Activated T-cell treated with anti-CD3 and anti-CD28 coated beads, Interleukin-2, amount 50 U/mL, for 72 hours (primary cell): ENCODE data around the gene ATG10. TPM values are rescaled to one million over a fixed set of nuclear protein-coding genes. Genes with fewer than 3 reads are reported as not detected.
A peak's percentile ranks its signal among the peaks of the same experiment; 100 is the strongest.

ENCODE experiments used
- ATAC-seq, 2 donors: fragments of 150-1000 bp; cut with Tn5 transposase; replicated peaks in 1 of 2; 2 replicates each; pipeline ENCODE4 v1.10.0; 2021; ENCODE audit warnings: moderate library complexity in 2 of 2, mild to moderate bottlenecking in 1 of 2
- DNase-seq, 2 donors: peaks; one replicate each; pipeline ENCODE4 v3.0.0; 2021 to 2022; ENCODE audit warnings: mixed read lengths in 1 of 2
- H3K27ac Mint-ChIP-seq: one replicate; pipeline ENCODE4 v1.8.0; 2022; ENCODE audit warnings: mild to moderate bottlenecking, moderate library complexity, mixed read lengths
- H3K27me3 Mint-ChIP-seq: one replicate; pipeline ENCODE4 v1.8.0; 2022; ENCODE audit warnings: low read depth, mixed read lengths
- H3K36me3 Mint-ChIP-seq, 2 donors: one replicate each; pipeline ENCODE4 v1.8.0; 2022; ENCODE audit warnings: mixed read lengths in 2 of 2, mild to moderate bottlenecking in 1 of 2; ENCODE audit not compliant: insufficient read depth in 2 of 2
- H3K4me1 Mint-ChIP-seq: one replicate; pipeline ENCODE4 v1.8.0; 2022; ENCODE audit warnings: low read depth, mixed read lengths
- H3K4me3 Mint-ChIP-seq, 2 donors: one replicate each; pipeline ENCODE4 v1.8.0; 2022; ENCODE audit warnings: mild to moderate bottlenecking in 2 of 2, mixed read lengths in 2 of 2, moderate library complexity in 2 of 2
- H3K9me3 Mint-ChIP-seq, 2 donors: one replicate each; pipeline ENCODE4 v1.8.0; 2022; ENCODE audit warnings: mixed read lengths in 2 of 2
- total RNA-seq, 2 donors: library from RNA; stranded (reverse); gene quantifications; one replicate each; pipeline ENCODE4 v1.2.3, GENCODE V29; 2022

ATG10 gene
- total RNA-seq, 2 donors from 2014 or later: 8.5 to 11.7 TPM

GRCh38 chr5:82169892-82170291 is 198.1 kb downstream of the ATG10 start:
- DNase-seq (no peak), ATAC-seq (no peak)
- Mint-ChIP-seq H3K27me3 (no peaks in the 10 kb centered on the region), H3K4me1 (peaks cover 12% of the 10 kb centered on the region), H3K27ac (no peak overlapping the region), H3K36me3 (no peaks in the 10 kb centered on the region), H3K4me3 (no peak overlapping the region), H3K9me3 (no peaks in the 10 kb centered on the region)

GRCh38 chr5:82174128-82174918 is 202.5 kb downstream of the ATG10 start:
- no peaks in the 10 kb centered on the region for H3K27me3 Mint-ChIP-seq
- H3K36me3 Mint-ChIP-seq: no peaks in the 10 kb centered on the region
- no peak overlapping the region for H3K27ac Mint-ChIP-seq
- H3K4me3 Mint-ChIP-seq: no peak overlapping the region
- peak; percentile 95 to 97 for ATAC-seq
- peak; percentile 72 to 74 for DNase-seq
- no peaks in the 10 kb centered on the region for H3K9me3 Mint-ChIP-seq
- H3K4me1 Mint-ChIP-seq: peaks cover 6% of the 10 kb centered on the region

DNA sequence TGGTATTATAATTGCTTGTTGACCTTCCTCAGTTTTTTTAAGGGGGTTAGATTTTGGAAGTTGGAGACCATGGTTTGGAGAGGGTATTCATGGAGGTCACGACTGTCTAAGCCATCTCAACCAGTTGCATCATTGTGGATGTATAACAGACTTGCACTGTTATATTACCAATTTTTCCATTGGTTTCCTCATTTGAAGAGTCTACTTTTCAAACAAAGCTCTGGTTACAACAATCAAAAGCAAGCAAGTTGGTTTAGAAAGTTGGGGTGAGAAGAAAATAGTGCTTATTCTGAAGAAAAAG is 203.0 kb downstream of the ATG10 start:
- DNase-seq (no peak), ATAC-seq (peak in 1 of 2 donors; percentile 20)
- no peaks in the 10 kb centered on the region for H3K27me3 Mint-ChIP-seq
- no peak overlapping the region for H3K4me3 Mint-ChIP-seq
- peaks cover 6% of the 10 kb centered on the region for H3K4me1 Mint-ChIP-seq
- no peaks in the 10 kb centered on the region for H3K36me3 Mint-ChIP-seq
- no peaks in the 10 kb centered on the region for H3K9me3 Mint-ChIP-seq
- no peak overlapping the region for H3K27ac Mint-ChIP-seq

DNA sequence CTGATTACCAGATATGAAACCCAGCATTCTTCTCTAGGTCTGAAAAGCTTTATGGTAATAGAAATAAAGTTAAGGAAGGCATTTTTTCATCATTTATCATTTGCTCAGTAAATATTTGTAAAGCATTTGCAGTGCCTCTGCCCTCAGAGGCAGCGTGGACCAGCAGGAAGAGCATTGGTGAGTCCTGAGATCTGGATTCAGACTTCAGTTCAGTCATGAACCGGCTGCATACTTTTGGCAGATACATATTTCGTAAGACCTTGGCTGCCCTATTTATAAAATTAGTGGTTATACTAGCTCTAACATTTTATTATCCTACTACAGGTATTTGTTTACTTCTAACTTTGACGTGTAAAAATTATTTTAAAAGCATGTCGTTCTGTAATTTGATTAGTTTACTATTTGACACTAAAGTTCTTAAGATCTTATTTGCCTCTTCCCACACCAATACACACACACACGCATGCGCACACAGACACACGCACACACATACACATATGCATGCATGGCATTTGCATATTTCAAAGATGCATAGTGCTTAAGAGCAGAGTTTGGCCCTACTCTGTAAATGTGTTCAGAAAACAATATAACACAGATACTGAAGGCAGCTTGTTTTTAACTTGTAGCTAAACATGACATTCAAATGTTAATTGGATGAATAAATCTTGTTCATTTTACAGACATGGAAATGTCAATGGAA is 204.4 kb downstream of the ATG10 start:
- Mint-ChIP-seq H3K27ac (no peak overlapping the region), H3K9me3 (no peaks in the 10 kb centered on the region), H3K4me1 (peaks cover 6% of the 10 kb centered on the region), H3K27me3 (no peaks in the 10 kb centered on the region), H3K4me3 (no peak overlapping the region), H3K36me3 (no peaks in the 10 kb centered on the region)
- no peak for DNase-seq
- no peak for ATAC-seq

DNA sequence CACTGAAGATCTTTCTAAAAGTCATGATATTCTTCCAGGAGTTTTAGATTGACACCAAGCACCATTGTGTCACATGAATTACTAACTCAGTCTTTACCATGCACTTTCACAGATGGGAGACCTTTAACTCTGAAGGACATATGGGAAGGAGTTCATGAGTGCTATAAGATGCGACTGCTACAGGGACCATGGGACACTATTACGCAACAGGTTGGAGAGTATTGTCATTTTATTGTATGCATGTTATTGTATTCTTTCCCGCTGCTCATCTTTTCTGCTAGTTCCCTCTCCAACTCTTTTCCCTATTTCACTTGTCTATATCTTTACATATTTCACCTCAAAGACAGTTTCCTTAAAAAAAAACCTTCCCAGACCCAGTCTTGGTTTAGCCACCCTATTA is 206.6 kb downstream of the ATG10 start:
- H3K36me3 Mint-ChIP-seq: no peaks in the 10 kb centered on the region
- no peak overlapping the region for H3K4me3 Mint-ChIP-seq
- ATAC-seq (no peak), DNase-seq (no peak)
- no peak overlapping the region for H3K27ac Mint-ChIP-seq
- no peaks in the 10 kb centered on the region for H3K9me3 Mint-ChIP-seq
- H3K27me3 Mint-ChIP-seq: no peaks in the 10 kb centered on the region
- H3K4me1 Mint-ChIP-seq: peaks cover 6% of the 10 kb centered on the region

DNA sequence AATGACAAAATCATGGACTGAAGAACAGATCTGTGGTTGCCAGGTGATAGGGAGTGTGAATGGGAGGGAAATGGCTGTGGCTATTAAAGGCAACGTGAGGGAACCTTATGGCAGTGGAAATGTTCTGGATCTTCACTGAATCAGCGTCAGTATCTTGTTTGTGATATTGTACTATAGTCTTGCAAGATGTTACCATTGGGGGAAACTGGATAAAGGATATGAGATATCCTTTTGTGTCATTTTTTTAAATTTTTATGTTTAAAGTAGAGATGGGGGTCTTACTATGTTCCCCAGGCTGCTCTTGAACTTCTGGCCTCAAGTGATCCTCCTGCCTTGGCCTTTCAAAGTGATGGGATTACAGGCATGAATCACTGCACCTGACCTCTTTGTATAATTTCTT is 210.8 kb downstream of the ATG10 start:
- Mint-ChIP-seq H3K36me3 (no peaks in the 10 kb centered on the region), H3K4me1 (no peaks in the 10 kb centered on the region), H3K27me3 (no peaks in the 10 kb centered on the region), H3K9me3 (no peaks in the 10 kb centered on the region), H3K4me3 (no peak overlapping the region), H3K27ac (no peak overlapping the region)
- ATAC-seq: no peak
- DNase-seq: no peak

GRCh38 chr5:82183828-82184227 is 212.0 kb downstream of the ATG10 start:
- no peaks in the 10 kb centered on the region for H3K36me3 Mint-ChIP-seq
- H3K9me3 Mint-ChIP-seq: no peaks in the 10 kb centered on the region
- no peaks in the 10 kb centered on the region for H3K27me3 Mint-ChIP-seq
- H3K27ac Mint-ChIP-seq: no peak overlapping the region
- peak in 1 of 2 donors; percentile 51 for ATAC-seq
- no peak overlapping the region for H3K4me3 Mint-ChIP-seq
- H3K4me1 Mint-ChIP-seq: no peaks in the 10 kb centered on the region
- DNase-seq: peak in 1 of 2 donors; percentile 15

DNA sequence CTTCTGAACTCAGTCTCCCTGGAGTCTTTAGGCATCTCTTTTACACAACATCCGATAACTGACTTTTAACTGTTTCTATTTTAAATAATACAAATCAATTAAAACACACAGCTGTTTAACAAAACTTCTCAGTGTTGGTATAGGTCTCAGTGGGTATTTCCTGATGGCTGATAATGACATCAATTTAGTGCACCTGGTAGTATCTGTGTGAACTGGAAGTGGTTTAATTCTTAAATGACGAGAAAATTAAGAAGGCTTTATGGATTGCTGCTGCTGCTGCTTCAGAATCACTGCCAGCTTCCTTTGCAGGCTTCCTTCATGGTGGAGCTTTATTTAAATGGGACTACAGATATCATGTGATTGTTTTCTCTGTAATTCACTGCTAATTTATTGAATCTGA is 214.0 kb downstream of the ATG10 start:
- Mint-ChIP-seq H3K27ac (no peak overlapping the region), H3K9me3 (no peaks in the 10 kb centered on the region), H3K27me3 (no peaks in the 10 kb centered on the region), H3K4me1 (no peaks in the 10 kb centered on the region), H3K4me3 (no peak overlapping the region), H3K36me3 (no peaks in the 10 kb centered on the region)
- ATAC-seq (no peak), DNase-seq (no peak)

- Mint-ChIP-seq H3K27me3 (no peaks in the 10 kb centered on the region), H3K4me3 (no peak overlapping the region), H3K36me3 (no peaks in the 10 kb centered on the region), H3K9me3 (no peaks in the 10 kb centered on the region), H3K27ac (no peak overlapping the region), H3K4me1 (no peaks in the 10 kb centered on the region)
- DNase-seq (no peak), ATAC-seq (no peak)
Observed at GRCh38 chr5:82197550-82197949, 225.7 kb downstream of the ATG10 start.

DNA sequence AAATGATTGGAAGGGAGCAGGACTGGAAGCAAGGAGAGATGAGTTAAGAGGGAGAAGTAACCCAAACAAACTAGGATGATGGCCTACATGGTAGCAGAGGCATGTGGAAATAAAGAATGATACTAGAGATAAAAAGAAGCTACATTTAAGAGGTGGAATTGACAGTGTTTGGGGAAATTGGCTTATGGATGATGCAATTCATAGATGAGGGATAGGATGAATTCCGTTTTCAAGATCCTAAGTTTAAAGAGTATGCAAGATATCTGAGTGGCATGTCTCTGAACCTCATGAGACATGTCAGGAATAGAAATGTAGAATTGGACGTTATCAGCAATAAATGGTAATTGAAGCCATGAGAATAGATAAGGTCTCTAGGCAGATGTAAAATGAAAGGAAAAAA is 232.7 kb downstream of the ATG10 start:
- no peaks in the 10 kb centered on the region for H3K9me3 Mint-ChIP-seq
- H3K4me1 Mint-ChIP-seq: no peaks in the 10 kb centered on the region
- no peaks in the 10 kb centered on the region for H3K27me3 Mint-ChIP-seq
- no peak overlapping the region for H3K4me3 Mint-ChIP-seq
- DNase-seq (no peak), ATAC-seq (no peak)
- H3K27ac Mint-ChIP-seq: no peak overlapping the region
- H3K36me3 Mint-ChIP-seq: no peaks in the 10 kb centered on the region

DNA sequence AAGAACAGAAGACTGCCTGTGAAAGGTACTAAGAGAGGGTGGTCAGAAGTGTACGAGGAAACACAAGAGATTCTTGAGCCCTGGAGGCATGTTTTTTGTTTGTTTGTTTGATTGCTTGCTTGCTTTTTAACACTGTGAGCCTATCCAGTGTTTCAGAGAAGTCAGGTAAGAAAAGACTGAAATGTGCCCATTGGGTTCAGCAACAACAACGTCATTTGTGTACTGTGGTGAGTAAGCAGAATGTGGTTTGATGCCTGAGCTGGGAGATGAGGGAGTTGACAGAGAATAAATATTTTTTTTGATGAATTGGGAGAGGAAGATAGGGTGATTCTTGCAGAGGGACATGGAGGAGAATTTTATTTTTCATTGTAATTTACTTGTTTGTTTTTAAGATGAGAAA is 233.2 kb downstream of the ATG10 start:
- DNase-seq (no peak), ATAC-seq (no peak)
- Mint-ChIP-seq H3K9me3 (no peaks in the 10 kb centered on the region), H3K4me3 (no peak overlapping the region), H3K27ac (no peak overlapping the region), H3K4me1 (no peaks in the 10 kb centered on the region), H3K27me3 (no peaks in the 10 kb centered on the region), H3K36me3 (no peaks in the 10 kb centered on the region)

- H3K27ac Mint-ChIP-seq: no peak overlapping the region
- no peak overlapping the region for H3K4me3 Mint-ChIP-seq
- no peak for DNase-seq
- ATAC-seq: no peak
- no peaks in the 10 kb centered on the region for H3K36me3 Mint-ChIP-seq
- no peaks in the 10 kb centered on the region for H3K9me3 Mint-ChIP-seq
- no peaks in the 10 kb centered on the region for H3K4me1 Mint-ChIP-seq
- H3K27me3 Mint-ChIP-seq: no peaks in the 10 kb centered on the region
Observed at GRCh38 chr5:82208371-82208770, 236.5 kb downstream of the ATG10 start.

DNA sequence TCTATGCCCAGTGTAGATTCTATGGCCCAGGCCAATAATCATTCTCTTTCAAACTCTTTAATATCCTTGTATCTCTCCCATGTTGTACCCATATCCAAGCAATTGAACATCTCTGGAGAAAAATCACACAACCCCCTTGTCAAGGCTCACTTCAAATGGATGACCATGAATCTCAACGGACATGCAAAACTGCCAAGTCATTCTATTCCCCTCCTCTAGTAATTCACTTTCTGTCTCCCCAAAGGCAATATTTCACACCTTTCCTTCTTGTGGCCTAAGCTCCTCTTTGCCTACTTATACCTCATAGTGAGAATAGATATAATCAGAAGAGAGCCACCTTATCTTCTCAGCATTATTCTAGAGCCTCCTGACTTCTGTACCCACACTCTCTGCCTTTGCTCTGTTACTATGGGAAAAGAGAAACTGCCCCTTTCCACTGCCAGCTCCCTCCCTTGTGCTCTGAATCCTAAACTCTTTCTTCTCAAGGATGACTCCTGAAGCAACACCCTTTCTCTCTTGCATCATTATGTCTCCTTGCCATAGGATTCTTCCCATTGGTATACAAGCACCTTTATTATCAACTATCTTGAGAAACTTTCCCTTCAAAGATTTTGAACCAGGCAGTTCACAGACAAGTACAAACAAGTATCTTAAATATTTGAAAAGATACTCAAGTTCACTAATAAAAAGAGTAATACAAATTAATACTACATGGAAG is 240.2 kb downstream of the ATG10 start:
- no peak overlapping the region for H3K4me3 Mint-ChIP-seq
- no peaks in the 10 kb centered on the region for H3K36me3 Mint-ChIP-seq
- no peak overlapping the region for H3K27ac Mint-ChIP-seq
- DNase-seq (no peak), ATAC-seq (no peak)
- no peaks in the 10 kb centered on the region for H3K4me1 Mint-ChIP-seq
- H3K27me3 Mint-ChIP-seq: no peaks in the 10 kb centered on the region
- H3K9me3 Mint-ChIP-seq: no peaks in the 10 kb centered on the region
